ENCODE results near the gene RPN2.
"Not testable (repeated sequence)": the region's sequence is repeated elsewhere in the genome, so short reads cannot be mapped to it uniquely, and the experiment has no call there.

RPN2 gene

DNA sequence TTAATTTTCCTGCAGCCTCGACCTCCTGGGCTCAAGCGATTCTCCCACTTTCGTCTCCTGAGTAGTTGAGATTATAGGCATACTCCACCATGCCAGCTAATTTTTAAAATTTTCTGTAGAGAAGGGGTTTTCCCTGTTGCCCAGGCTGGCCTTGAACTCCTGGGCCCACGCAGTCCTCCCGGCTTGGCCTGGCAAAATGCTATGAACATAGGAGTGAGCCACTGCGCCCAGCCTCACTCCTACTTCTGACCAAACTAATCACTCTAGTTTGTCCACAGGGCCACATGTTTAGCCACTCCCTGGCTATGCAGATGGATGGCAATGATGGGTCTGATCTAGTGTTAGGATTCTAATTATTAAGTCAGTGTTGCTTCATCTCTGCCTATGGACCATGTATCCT is 31.9 kb upstream of the RPN2 start:
- no peak for DNase-seq (ENCODE audit: low spot score)
- TF ChIP-seq, protein P1, sequence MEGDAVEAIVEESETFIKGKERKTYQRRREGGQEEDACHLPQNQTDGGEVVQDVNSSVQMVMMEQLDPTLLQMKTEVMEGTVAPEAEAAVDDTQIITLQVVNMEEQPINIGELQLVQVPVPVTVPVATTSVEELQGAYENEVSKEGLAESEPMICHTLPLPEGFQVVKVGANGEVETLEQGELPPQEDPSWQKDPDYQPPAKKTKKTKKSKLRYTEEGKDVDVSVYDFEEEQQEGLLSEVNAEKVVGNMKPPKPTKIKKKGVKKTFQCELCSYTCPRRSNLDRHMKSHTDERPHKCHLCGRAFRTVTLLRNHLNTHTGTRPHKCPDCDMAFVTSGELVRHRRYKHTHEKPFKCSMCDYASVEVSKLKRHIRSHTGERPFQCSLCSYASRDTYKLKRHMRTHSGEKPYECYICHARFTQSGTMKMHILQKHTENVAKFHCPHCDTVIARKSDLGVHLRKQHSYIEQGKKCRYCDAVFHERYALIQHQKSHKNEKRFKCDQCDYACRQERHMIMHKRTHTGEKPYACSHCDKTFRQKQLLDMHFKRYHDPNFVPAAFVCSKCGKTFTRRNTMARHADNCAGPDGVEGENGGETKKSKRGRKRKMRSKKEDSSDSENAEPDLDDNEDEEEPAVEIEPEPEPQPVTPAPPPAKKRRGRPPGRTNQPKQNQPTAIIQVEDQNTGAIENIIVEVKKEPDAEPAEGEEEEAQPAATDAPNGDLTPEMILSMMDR (IDR thresholded peaks at IDR 0.05; ENCODE audit: borderline replicate concordance, control extremely low read depth, extremely low read depth, insufficient read depth, missing control alignments) = no peak
- in situ Hi-C loops (cut with MboI; ENCODE audit: low sequenced_read_pairs, unreplicated experiment) = no loop called here

DNA sequence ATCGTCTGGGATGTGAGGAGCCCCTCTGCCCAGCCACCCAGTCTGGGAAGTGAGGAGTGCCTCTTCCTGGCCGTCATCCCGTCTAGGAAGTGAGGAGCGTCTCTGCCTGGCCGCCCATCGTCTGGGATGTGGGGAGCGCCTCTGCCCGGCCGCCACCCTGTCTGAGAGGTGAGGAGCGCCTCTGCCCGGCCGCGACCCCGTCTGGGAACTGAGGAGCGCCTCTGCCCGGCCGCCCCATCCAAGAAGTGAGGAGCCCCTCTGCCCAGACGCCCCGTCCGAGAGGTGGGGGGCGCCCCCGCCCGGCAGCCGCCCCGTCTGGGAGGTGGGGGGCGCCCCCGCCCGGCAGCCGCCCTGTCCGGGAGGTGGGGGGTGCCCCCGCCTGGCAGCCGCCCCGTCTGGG is 28.3 kb upstream of the RPN2 start:
- in situ Hi-C loops (cut with MboI; ENCODE audit: low sequenced_read_pairs, unreplicated experiment) = not testable (repeated sequence)

DNA sequence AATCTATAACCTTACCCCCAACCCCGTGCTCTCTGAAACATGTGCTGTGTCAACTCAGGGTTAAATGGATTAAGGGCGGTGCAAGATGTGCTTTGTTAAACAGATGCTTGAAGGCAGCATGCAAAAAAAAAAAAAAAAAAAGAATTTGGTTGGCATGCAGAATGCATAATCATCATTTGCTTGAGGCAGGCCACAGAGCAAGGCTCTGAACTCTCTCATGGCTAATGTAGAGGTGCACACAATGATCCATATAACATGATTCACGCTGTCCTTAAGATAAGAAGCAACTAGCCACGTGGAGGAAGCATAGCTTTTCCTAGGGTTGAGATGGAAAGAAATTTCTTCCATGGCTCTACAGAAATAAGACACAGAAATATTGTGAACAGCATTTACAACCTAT is 27.6 kb upstream of the RPN2 start:
- DNase-seq (ENCODE audit: low spot score) = no peak
- in situ Hi-C loops (cut with MboI; ENCODE audit: low sequenced_read_pairs, unreplicated experiment) = no loop called here
- TF ChIP-seq, protein P1 (IDR thresholded peaks at IDR 0.05; ENCODE audit: borderline replicate concordance, control extremely low read depth, extremely low read depth, insufficient read depth, missing control alignments) = no peak

More for the DNA sequence above, 28.3 kb upstream of the RPN2 start:
- not testable (repeated sequence) for DNase-seq (ENCODE audit: low spot score)

DNA sequence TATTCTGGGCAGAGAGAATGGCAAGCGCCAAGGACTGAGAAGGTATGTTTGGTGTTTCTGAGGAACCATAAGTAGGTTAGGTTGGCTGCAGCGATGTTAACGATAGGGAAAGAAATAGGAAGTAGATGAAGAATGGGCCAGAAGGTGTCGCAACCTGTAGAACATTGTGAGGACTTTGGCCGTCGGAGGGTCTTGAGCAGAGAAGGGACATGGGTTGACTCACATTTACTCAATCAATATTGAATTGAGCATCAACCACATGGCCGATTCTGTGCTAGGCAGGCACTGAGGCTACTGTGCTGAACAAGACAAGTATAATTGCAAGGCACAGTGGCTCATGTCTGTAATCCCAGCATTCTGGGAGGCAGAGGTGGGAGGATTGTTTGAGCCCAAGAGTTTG is 26.8 kb upstream of the RPN2 start:
- in situ Hi-C loops (cut with MboI; ENCODE audit: low sequenced_read_pairs, unreplicated experiment) = no loop called here
- DNase-seq (ENCODE audit: low spot score) = no peak
- TF ChIP-seq, protein P1 (IDR thresholded peaks at IDR 0.05; ENCODE audit: borderline replicate concordance, control extremely low read depth, extremely low read depth, insufficient read depth, missing control alignments) = no peak

DNA sequence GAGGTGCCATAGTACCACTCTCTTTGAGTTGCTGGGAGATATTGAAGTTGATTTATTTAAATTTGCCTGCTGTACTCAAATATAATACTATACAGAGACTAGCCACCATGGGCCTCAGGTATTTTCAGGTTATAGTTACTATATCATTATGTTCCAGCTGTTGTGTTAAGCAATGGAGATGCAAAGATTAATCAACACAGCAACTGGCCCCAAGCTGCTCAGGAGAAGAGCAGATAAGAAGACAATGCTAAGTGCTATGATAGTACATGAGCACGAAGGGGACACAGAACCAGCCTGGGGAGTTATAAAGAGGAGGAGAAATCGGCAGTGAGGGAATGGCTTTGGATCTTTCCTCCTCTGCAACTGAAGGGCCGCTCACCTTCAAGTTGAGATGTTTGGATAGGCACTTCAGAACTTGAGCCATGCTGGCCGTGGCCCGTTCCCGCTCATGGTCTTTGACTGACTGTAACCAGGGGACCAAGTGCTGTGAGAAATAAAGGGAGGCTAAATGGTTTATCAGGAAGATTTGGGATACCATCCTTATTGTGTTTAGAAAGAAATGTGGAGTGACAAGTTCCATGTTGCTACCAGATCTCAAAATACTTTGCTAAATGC is 24.3 kb upstream of the RPN2 start:
- DNase-seq (ENCODE audit: low spot score) = no peak
- in situ Hi-C loops (cut with MboI; ENCODE audit: low sequenced_read_pairs, unreplicated experiment) = no loop called here
- TF ChIP-seq, protein P1 (IDR thresholded peaks at IDR 0.05; ENCODE audit: borderline replicate concordance, control extremely low read depth, extremely low read depth, insufficient read depth, missing control alignments) = no peak

DNA sequence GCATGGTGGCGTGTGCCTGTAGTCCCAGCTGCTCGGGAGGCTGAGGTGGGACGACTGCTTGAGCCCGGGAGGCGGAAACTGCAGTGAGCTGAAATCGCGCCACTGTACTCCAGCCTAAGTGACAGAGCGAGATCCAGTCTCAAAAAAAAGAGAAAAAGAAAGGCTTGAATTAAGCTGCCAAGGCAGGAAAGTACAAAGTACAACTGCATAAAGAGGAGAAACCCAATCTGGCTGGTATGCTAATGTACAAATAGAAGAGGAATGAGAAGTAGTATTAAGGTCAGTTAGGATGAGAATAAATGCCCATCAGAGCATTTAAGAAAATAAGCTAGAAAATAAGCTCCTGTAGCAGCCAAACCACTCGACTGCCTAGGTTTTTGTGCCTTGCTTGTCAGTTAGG is 23.1 kb upstream of the RPN2 start:
- TF ChIP-seq, protein P1 (IDR thresholded peaks at IDR 0.05; ENCODE audit: borderline replicate concordance, control extremely low read depth, extremely low read depth, insufficient read depth, missing control alignments) = no peak
- DNase-seq (ENCODE audit: low spot score) = no peak
- in situ Hi-C loops (cut with MboI; ENCODE audit: low sequenced_read_pairs, unreplicated experiment) = no loop called here

DNA sequence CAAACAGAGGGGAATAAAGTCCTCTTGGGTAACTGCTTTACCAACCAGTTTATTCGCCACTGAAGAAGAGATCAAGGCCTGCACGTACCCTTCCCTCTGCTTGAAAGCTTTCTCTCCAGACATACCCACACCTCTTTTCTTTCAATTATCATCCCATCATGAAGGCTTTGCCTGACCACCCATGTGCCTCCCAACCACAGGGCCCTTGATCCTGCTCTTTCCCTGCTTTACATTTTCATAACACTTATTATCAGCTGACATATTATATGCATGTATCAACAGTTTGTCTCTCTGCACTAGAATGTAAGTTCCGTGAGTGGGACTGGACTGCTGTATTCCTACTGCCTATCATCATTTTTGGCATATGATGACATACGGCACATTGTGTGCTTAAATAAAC is 20.9 kb upstream of the RPN2 start:
- DNase-seq (ENCODE audit: low spot score) = no peak
- TF ChIP-seq, protein P1 (IDR thresholded peaks at IDR 0.05; ENCODE audit: borderline replicate concordance, control extremely low read depth, extremely low read depth, insufficient read depth, missing control alignments) = no peak
- in situ Hi-C loops (cut with MboI; ENCODE audit: low sequenced_read_pairs, unreplicated experiment) = no loop called here

Data from GM13976 (cell line).